ENCODE results near the gene TMEM74B. TPM values are rescaled to one million over a fixed set of nuclear protein-coding genes. Genes with fewer than 3 reads are reported as not detected.

TMEM74B gene
- total RNA-seq, 1 experiment from 2014 or later: 4.9 TPM

GRCh38 chr20:1215386-1216170, 30.8 kb upstream of the TMEM74B start:
- Histone ChIP-seq H3T11ph (ENCODE audit: low read length) (peak overlapping the region; percentile 36), H2AK5ac (ENCODE audit: insufficient read length, low read length) (no peak overlapping the region), H4K20me1 (ENCODE audit: control insufficient read depth, insufficient read depth, insufficient read length) (no peaks in the 10 kb centered on the region), H2BK120ac (ENCODE audit: low read depth, low read length, poor library complexity, severe bottlenecking) (no peak overlapping the region), H3K79me1 (ENCODE audit: insufficient read depth, low read depth, low read length, poor library complexity, severe bottlenecking) (no peaks in the 10 kb centered on the region), H4K5ac (ENCODE audit: insufficient read length, low read depth, low read length) (no peak overlapping the region), H3K4me1 (ENCODE audit: insufficient read depth, low read length) (peaks cover 5% of the 10 kb centered on the region; the same call in 1 of the 2 replicates), H3K56ac (ENCODE audit: insufficient read length, low read depth, low read length) (no peak overlapping the region), H2BK20ac (ENCODE audit: low read depth, low read length, poor library complexity, severe bottlenecking) (no peak overlapping the region), H3K14ac (ENCODE audit: insufficient read depth, low read length) (no peak overlapping the region), H2BK12ac (ENCODE audit: insufficient read length, low read depth, low read length) (no peak overlapping the region), H3K9ac (ENCODE audit: extremely low read depth, insufficient read length, low read length) (no peak overlapping the region), H3K23ac (ENCODE audit: insufficient read length, low read depth, low read length) (no peak overlapping the region), H4K91ac (ENCODE audit: insufficient read length, low read depth, low read length) (no peak overlapping the region), H3K4me2 (ENCODE audit: insufficient read depth, insufficient read length, low read length) (no peak overlapping the region), H3K18ac (ENCODE audit: insufficient read length, low read depth, low read length) (no peak overlapping the region), H3K27me3 (ENCODE audit: insufficient read depth, low read length) (no peaks in the 10 kb centered on the region), H3K27ac (ENCODE audit: insufficient read length, low read depth, low read length) (no peak overlapping the region), H2AFZ (ENCODE audit: low read length) (peak overlapping the region; percentile 48), H4K8ac (replicated peaks; ENCODE audit: insufficient read length, low read depth, low read length) (no peak overlapping the region), H3K23me2 (ENCODE audit: insufficient read length, low read depth, low read length, poor library complexity, severe bottlenecking) (no peaks in the 10 kb centered on the region), H2BK15ac (ENCODE audit: low read depth, low read length) (no peak overlapping the region), H3K4ac (ENCODE audit: low read depth, low read length) (no peak overlapping the region), H2BK5ac (ENCODE audit: insufficient read length, low read length) (no peak overlapping the region), H3K79me2 (ENCODE audit: insufficient read depth, low read length) (no peaks in the 10 kb centered on the region), H3K9me3 (ENCODE audit: control insufficient read depth, low read depth, low read length) (no peaks in the 10 kb centered on the region)
- no peak for TF ChIP-seq CTCF (conservative IDR thresholded peaks at IDR 0.05)
- peaks cover 14 to 21% of the 10 kb centered on the region in 2 experiments for H3K9me3 Mint-ChIP-seq
- no CpG with 5 or more reads among the region's 11 CpGs for WGBS (ENCODE audit: extremely low coverage, insufficient read length, low lambda C conversion rate)
- H3K36me3 Mint-ChIP-seq (ENCODE audit: insufficient read depth in 1 of 3, low read depth in 3 of 3): peaks cover 1 to 9% (median 2%) of the 10 kb centered on the region in 3 experiments; a peak in 3 of 7 replicates
- no peak overlapping the region for H3K4me3 Mint-ChIP-seq
- H3K27ac Mint-ChIP-seq: peak overlapping the region in 2 of 3 experiments; percentile 11 to 54; a peak in 2 of 7 replicates
- no peak for DNase-seq
- H3K27me3 Mint-ChIP-seq (ENCODE audit: low read depth): peaks cover 40% of the 10 kb centered on the region
- H3K4me1 Mint-ChIP-seq: peaks cover 34 to 39% of the 10 kb centered on the region in 2 experiments

Measured in H9 (cell line).